Measurements from ENCODE around the gene GET4.
"Not testable (repeated sequence)": the region's sequence is repeated elsewhere in the genome, so short reads cannot be mapped to it uniquely, and the experiment has no call there.

GET4 gene

GRCh38 chr7:931871-932650 lies 55.7 kb downstream of the GET4 start:
- DNase-seq: no peak

DNA sequence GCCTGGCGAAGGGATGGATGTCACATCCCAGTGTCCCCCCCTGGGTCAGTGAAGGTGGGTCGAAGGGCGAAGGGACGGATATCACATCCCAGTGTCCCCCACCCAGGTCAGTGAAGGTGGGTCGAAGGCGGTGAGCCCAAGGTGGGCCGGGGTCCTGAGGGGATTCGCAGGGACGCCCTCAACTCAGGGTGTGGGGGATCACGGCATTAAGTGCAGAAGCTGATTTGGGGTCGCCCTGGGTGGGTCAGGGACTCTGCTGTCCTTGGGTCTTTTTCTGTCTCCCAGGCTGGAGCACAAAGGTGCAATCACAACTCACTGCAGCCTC lies 56.3 kb downstream of the GET4 start:
- no peak for DNase-seq

- no peak for DNase-seq
Measured at GRCh38 chr7:934469-935163, 58.3 kb downstream of the GET4 start.

DNA sequence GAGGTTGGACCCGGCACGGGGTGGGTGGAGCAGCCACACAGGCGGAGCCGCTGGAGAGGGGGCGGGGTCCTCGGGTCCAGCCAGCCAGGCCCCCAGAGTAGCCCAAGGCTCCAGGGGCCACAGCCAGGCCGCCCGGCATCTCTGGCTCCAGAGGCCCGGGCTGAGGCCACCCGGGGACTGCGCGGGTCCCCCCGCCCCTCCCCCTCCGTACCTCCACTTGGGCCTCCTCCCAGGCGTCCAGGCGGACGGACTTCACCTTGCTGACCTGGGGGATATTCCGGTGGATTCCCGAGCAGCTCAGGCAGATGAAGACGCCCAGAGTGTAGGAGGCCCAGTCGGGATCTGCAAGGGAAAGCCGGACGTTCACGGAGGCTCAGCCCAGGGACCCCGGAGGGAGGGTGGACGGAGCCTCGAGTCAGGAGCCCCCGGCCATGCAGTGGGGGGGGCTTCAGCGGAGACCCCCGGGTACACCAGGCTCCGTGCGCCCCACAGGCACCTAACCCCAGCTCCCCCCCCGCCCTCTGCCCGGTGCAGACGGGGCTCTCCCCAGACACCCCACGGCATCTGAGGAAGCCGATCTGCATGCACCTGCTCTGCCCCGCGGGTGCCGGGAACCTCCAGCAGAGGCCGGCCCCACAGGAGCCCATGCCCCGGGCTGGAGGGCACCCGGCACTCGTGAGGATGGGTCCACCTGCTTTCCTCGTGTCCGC lies 59.0 kb downstream of the GET4 start:
- DNase-seq: no peak

- DNase-seq: no peak
Measured at GRCh38 chr7:935874-936385, 59.6 kb downstream of the GET4 start.

DNA sequence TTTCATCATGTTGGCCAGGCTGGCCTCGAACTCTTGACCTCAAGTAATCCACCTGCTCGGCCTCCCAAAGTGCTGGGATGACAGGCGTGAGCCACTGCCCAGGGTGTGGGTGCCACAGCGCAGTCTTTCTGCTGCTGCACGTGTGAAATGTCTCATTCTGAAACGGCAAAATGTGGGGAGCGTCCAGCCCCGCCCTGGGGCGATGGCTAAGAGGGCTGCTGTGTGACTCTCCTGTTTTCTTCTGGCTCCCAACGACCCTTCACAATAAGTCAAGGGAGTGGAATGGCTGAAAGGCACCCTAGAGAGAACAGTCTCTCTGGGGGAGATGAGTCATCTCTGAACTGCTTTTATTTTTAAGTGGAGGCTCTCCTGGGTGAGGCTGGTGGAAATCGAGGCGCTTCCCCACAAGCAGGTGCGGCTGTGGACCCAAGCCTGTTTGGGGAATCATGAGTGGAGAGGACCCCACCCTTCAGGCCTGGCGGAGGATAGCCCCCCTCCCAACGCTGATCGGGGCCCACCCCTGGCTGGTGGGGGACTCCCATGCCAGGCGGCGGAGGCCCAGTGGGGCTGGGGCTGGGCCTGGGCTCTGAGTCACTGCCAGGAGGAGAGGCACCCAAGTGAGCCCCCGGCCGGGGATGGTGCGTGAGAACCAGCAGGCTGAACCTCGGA lies 60.2 kb downstream of the GET4 start:
- DNase-seq: peak; percentile 5

DNA sequence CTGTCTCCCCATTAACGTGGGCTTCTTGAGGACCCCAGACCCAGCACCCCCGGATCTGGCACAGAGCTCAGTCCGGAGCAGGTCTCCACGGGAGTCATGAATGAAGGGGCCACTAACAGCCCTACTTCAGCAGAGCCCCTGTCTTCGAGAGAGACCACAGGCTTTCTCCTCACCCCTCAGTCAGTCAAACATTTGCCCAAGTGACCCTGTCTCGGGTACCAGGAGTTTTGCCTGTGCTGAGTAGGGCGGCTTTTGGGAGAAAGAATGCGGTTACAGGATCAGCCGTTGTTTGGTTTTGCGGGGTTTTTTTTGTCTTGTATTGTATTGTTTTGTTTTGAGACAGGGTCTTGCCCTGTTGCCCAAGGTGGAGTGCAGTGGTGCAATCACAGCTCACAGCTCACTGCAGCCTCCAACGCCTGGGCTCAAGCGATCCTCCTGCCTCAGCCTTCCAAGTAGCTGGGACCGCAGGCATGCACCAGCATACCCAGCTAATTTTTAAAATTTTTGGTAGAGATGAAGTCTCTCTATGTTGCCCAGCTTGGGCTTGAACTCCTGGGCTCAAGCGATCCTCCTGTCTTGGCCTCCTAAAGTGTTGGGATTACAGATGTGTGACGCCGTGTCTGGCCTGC lies 61.6 kb downstream of the GET4 start:
- DNase-seq: no peak

DNA sequence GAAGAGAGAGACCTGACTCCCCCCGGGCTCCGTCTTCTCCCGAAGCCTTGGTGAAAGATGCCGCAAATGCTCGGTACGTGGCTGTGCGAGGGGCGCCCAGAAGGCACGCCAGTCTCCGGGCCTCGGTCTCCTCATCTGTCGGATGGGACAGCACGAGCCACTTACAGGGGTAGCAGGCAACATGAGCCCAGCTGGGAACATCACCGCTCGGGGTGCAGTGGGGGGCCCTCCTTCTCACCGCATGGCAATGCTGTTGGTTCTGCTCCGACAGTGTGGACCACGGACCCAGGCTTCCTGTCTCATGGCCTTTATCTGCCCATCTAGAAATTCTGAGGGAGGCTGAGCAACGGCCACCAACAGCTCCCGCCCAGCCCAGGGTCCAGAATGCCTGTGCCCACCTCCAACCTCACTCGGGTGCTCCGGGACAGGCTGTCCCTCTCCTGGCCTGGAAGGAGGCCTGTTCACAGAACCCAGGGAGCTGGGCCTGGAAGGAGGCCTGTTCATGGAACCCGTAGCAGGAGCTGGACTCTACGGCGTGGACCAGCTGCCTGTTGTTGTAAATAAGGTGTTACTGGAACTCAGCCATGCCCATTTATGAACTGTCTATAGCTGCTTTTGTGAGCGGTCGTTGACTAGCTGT lies 62.3 kb downstream of the GET4 start:
- no peak for DNase-seq

- no peak for DNase-seq
Measured at GRCh38 chr7:939843-940242, 63.5 kb downstream of the GET4 start.

DNA sequence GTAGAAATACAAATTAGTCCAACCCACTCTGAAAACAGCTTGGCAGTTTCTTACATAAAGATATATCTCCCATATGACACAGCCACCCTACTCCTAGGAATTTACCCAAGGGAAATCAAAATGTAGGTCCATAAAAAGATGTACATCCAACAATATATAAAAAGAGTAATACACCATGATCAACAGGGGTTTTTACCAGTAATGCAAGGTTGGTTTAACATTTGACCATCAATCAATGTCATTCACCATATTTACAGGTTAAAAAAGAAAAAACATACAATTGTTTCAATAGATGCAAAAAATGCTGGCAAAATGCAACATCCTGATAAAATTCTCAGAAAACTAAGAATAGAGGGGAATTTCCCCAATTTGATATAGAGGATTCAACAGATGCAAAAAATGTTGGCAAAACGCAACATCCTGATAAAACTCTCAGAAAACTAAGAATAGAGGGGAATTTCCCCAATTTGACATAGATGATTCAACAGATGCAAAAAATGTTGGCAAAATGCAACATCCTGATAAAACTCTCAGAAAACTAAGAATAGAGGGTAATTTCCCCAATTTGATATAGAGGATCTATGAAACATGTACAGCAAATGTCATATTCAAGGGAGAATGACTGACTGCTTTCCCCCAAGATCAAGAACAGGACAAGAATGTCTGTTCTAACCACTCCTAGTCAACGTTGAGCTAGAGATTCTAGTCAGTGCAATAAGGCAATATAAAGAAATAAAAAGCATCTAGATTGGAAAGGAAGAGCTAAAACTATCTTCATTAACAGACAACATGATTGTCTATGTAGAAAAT lies 64.5 kb downstream of the GET4 start:
- DNase-seq: no peak

- DNase-seq: not testable (repeated sequence)
Measured at GRCh38 chr7:943793-944192, 67.4 kb downstream of the GET4 start.

DNA sequence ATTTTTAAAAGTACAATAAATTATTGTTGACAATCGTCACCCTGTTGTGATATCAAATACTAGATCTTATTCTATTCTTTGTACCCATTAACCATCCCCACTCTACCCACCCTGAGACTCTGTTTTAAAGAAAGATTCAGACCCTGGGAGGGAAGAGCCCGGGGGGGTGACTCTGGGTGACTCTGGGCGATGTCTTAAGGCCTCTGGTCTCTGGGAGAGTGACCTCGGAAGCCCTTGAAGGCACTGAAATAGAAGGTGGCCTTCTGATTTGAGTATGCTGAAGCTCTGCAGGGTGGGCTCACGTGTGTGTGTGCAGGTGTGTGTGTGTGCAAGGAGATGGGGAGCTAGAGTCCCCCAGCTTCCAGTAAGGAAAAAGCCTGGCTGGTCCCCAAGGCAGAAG lies 68.4 kb downstream of the GET4 start:
- no peak for DNase-seq

- no peak for DNase-seq
Measured at GRCh38 chr7:945147-945555, 68.8 kb downstream of the GET4 start.

- no peak for DNase-seq
Measured at GRCh38 chr7:945556-946255, 69.4 kb downstream of the GET4 start.
